Epidermal melanocyte (primary cell): ENCODE data around the gene FHOD3.

ENCODE experiments used
- DNase-seq: peaks from one replicate; pipeline ENCODE4 v3.0.0; 2011; ENCODE audit warnings: low spot score; ENCODE audit not compliant: insufficient read length

FHOD3 gene

DNA sequence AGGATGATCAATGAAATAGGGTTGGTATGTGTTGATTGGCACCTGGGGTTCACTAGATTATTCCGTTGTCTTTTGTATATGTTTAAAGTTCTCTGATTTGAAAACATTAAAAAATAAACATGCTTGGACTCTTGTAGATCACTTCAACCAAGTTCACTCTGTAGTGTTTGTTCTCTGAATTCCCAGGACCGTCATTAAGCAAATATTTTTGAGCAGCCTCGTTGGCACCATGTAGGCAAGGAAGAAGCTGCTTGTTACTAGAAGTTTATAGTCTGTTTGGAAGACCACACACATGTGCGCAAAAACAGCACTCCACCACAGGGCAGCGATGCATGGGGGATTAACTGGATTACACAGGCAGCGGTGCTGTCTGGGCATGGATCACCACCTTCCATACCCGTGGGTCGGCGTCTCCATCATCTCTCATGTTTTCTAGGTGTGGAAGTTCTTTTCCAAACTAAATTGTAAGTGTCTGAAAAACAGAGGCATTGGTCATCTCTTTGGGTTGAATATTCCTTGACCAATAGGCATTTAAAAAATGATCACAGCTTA, 212.2 kb downstream of the FHOD3 start:
- DNase-seq = no peak

DNA sequence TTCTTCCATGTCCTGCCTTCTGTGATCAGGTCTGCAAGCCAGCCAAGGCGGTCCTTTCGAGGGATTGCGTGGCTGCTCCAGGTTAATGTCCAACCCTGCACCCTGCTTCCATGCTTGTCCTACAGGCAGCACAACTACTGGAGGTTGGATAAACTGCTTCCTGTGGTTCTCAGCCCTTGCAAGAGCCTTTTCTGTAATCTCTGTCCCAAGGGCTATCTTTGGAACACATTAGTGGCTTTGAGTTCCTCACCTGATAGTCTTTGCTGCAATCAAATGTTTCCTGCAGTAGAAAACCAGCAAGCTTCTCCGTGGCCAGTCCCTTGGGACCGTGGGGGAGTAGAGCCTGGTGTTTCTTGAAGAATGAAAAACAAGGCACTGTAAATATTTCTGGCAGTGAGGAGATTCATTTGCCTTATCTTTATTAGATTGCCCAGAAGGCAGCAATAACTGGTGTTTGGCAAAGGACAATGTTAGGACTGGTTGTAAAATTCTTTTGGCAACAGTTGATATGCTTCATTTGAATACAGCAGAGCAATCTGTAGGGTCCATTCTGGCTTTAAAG, 214.4 kb downstream of the FHOD3 start:
- DNase-seq = no peak

DNA sequence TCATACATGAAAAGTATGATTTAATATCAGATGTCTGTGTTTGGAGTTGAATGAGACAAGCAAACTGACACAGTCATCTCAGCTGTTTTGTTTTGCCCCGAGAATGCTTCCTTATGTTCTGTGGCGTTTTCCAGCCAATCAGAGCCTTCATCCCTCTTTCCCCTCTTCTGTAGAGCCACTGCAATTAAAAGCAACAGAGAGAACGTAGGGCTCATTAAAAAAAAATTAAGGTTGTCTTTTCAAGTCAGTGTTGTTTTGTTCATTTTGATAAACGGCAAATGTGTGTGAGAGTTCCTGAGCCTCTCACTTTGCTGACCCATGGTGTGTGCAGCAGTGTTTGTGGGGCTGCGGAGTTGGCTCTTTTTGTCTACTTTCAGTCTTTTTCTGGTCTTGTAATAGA, 216.0 kb downstream of the FHOD3 start:
- no peak for DNase-seq

DNA sequence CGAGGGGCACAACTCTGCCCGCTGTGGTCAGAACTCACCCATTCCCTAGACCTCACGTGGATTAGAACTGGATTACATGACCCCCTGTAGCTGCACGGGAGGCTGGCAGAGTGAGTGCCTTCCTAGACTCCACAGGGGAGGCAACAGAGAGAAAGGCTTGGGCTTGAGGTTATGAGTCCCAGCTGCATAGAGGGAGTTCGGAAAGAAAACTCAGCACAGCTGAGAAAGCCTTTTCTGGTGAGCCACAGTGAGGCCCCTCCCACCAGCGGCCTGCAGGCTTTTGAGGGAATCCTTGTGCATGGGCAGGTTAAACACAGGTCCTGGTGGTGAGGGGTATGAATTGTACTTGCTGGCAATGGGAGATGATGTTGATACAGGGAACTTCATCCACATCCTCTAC, 217.3 kb downstream of the FHOD3 start:
- DNase-seq = no peak

DNA sequence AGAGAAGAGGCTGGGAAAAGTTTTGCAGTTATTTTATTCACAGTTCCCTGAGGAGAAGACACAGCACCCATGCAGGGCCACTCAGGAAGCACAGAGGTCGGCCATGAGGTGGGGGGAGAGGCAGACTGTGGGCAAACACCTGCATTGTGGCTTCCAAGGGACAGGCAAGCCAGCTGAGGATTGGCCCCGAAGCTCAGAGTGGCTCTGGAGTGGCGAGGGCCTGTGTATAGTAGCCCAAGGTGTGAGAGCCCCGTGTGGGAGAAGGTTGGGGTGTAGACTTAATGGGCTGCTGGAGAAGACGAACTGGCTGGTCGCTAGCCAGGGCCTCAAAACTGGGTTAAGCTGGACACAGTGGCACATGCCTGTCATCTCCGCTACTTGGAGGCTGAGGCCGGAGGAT, 218.7 kb downstream of the FHOD3 start:
- no peak for DNase-seq

DNA sequence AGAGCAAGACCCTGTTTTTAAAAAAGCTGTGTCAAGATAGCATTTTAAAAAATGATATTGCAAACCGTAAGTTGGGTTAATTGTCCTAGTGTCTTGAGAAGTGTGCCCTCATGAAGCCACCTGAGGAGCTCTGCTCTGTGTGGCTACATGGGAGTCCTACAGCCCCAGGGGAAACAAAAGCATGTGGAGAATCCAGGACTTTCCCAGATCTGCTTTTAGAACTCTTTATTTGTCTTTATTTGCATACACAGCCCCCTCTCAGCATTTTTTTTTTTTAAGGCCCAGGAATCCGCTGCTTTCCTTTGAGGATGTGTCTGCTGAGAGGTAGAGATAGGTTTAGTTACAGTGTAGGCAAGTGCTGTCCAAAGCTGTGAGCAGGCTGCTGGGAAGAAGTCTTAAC, 219.2 kb downstream of the FHOD3 start:
- no peak for DNase-seq

DNA sequence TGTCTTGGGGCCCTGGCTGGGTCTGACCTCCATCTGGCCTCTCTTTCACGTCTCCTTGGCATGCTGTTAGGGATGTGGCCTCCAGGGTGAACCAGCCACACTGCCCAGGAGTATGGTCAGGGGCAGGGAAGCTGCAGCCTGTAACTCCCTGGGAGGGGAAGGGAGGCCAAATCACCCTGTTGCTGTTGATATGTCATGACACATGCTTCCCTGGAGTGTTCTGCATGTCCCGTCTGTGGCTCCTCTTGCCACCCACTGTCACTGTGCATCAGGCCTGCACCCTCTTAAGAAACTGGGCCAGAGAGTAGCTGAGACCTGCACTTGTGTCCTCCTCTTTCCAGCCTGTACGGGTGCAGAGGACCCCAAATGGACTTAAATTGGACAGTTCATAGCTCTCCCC, 221.3 kb downstream of the FHOD3 start:
- DNase-seq = no peak

DNA sequence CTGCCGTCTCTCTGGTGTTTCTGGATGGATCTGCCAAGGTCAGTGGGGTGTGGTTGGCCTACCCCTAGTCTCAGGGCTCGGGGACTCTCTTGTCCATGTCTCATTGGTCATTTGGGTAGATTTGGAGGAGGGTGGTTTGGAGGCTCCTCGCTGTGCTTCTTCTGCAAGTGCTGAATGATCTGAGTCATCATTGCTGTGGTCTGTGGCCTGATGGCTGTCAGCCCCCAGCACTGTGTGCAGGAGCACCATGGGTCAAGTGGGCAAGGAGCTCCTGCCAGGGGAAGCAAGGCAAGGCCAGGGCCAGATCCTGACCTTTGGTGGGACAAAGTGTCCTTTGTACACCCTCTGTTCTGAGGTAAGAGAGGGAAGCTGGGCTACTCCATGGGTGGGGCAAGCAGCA, 221.8 kb downstream of the FHOD3 start:
- DNase-seq = no peak

- no peak for DNase-seq
These were observed 225.0 kb downstream of the FHOD3 start for GRCh38 chr18:36522509-36522908.

DNA sequence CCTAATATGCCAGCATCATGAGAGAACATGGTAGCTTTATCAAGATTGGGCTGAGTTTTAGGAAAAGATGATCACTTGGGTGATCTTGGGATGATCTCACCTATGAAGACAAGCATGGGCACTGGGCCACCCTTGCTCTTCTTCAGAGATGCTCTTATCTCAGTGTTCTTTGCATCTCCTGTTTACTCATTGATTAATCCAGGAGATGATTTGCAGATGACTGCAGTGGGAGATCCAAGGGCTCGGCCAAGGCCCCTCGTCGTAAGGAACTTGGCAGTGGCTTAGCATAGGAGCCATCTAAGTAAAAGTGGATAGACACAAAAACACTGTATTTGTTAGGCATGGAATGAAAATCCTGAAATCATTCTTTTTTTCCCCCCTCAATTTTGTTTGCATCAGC, 228.4 kb downstream of the FHOD3 start:
- no peak for DNase-seq

GRCh38 chr18:36526611-36527010, 229.1 kb downstream of the FHOD3 start:
- no peak for DNase-seq

GRCh38 chr18:36527051-36527450, 229.5 kb downstream of the FHOD3 start:
- DNase-seq = no peak

- DNase-seq = no peak
These were observed 230.4 kb downstream of the FHOD3 start for GRCh38 chr18:36527740-36528455.

- DNase-seq = no peak
These were observed 232.2 kb downstream of the FHOD3 start for GRCh38 chr18:36529747-36530146.

- DNase-seq = no peak
These were observed 233.3 kb downstream of the FHOD3 start for GRCh38 chr18:36530676-36531405.

DNA sequence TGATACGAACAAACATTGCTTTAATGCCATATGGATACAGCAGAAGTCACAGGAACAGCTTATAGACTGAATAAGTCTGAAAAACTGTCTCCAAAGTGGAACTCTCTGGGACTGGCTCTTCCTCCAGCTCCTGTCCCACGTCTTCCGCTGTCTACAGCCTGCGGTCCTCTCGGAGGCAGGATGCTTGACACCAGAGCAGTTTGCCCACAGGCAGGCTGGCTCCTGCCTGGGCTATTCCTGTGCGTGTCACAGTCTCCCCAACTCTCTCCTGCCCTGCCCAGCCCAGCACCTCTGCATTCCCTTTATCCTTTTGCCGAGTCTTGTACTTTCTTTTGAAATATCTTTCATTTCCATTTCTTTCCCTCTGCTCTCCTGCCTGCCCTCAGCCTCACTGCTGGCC, 234.1 kb downstream of the FHOD3 start:
- no peak for DNase-seq

DNA sequence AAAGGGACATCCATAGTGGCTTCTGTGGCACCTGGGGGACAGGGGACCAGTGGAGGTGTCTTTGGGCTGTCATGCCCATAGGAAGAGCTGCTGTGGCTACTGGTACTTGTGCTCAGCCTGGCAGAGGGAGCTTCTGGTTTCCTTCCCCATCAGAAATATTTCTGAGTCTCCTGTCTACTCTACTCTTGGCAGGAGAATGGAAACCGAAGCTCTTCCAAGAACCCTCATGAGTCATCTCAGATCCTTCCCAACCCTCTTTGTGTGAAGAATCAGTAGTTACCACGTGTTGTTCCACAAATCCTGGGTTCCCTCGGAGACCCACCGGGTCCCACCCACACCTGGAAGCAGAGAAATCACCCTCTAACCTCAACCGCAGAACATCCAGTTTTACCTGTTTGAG, 234.9 kb downstream of the FHOD3 start:
- DNase-seq = no peak

GRCh38 chr18:36532815-36533214, 235.3 kb downstream of the FHOD3 start:
- no peak for DNase-seq

DNA sequence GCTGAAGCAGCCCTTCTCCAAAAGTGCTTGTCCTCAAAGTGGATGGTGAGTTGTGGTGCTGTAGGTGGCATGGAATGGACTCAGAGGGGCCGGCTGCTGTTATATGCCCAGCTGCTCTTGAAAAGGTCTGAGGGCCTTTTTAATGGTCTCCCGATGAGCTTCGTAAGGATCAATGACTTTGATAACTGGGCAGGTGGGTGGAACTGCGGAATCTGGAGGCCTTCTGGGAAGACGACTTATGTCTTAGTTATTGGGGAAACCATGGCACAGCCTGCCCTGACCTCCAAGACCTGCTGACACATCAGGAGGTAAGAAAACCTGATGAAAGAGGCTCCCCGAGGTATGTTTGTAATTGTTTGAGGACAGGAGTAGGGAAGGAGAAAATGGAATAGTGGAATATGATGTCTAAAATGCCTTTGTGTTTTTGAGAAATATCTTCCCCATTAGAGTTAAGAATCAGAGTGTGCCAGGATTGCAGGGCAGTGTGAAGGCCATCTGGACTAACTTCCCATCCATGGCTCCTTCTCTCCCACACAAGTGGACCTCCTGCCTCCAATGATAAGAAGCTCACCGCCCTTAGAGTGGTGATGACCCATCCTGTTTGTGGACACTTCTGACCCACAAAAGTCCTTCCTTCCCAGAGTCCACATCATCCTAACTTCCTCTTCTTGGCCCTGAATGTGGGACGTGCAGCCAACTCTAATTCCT, 236.1 kb downstream of the FHOD3 start:
- DNase-seq = no peak

- DNase-seq = no peak
These were observed 236.7 kb downstream of the FHOD3 start for GRCh38 chr18:36534154-36534688.

DNA sequence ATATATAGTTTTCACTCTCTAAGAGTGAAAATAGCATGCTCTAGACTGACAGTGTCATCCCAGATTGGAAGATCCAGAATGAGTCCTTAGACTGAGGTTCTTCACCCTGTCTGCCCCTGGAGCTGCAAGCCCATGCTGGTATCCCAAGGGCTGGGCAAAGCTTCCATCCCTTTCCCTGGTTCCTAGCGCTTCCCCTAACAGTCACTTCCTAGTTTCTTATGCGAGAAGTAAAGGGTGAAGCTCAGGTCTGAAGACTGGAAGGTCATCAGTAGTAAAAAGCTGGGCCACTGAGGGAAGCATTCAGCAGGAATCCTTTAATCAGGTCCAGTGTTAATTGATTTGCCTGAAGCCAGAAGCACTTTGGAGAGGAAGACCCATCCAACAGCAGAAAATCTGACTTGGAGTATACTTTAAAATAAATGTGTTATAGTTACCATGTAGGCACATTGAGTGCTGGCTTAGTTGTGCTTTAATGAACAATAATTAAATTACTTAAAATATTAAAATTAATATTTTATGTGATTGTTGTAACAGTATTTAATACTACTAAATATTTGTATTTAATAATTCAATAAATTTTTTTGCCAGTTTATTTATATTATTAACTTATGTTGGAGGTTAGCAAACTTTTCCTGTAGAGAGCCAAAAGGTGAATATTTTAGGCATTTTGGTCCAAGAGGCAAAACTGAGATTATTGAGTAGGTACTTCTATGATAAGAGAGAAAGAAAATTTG, 237.9 kb downstream of the FHOD3 start:
- DNase-seq = no peak
